NCI-H2227 (cell line): ENCODE data around the gene SPATA9.
"Not testable (repeated sequence)": the region's sequence is repeated elsewhere in the genome, so short reads cannot be mapped to it uniquely, and the experiment has no call there.

ENCODE experiments used
- DNase-seq: peaks from one replicate; lab custom pipeline; 2025; ENCODE audit not compliant: unreplicated experiment; lab: John Stamatoyannopoulos, UW

SPATA9 gene

GRCh38 chr5:95646569-95647431 is 36.0 kb downstream of the SPATA9 start, which contains the start of gene RFESD:
TSS of gene RFESD (plus strand) at chr5:95646777. CDS start at chr5:95652272, 5,495 bp downstream.
- DNase-seq = peak; percentile 97

DNA sequence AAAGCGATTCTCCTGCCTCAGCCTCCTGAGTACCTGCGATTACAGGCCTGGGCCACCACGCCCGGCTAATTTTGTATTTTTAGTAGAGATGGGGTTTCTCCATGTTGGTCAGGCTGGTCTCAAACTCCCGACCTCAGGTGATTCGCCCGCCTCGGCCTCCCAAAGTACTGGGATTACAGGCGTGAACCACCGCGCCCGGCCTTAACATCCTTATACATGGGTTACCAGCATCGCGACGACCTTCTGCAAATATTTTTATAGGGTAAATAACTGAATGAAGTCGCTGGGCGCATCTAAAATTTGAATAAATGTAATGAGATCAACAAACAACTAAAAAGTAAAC is 36.6 kb downstream of the SPATA9 start:
- DNase-seq = not testable (repeated sequence)

DNA sequence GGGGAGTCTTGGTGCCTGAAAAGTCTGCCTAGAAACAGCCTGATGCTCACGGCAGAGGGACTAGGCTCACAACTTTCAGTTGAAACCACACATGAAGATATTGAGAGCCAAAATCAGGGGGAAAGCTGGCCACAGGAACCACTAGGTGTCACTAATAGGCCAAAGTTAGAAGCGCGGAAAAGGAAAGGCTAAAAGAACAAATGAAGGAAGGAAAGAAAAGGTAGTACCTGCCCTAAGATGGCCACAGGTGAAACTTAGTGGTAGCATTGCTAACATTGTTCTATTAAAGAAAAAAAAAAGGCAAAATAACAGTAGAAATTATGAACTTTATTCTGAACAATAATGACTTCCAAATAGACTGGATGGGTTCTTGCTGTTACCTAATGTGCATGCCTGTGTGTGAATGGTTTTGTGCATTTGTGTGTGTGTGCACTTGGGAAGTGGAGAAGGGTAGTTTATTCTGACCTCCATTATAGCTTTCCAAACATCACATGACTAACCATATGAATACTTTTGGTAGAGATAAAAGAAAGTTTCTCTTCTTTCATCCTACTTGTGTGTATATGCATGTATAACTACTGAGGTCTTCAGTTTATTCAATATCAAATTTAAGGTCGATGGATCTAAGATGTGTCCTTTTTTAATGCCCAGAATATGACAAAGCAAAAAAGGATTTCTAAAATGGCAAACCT is 38.3 kb downstream of the SPATA9 start:
- DNase-seq = peak; percentile 36

- no peak for DNase-seq
Measured at GRCh38 chr5:95643152-95643551, 39.6 kb downstream of the SPATA9 start.

GRCh38 chr5:95641741-95642220 is 41.0 kb downstream of the SPATA9 start:
- DNase-seq = no peak

DNA sequence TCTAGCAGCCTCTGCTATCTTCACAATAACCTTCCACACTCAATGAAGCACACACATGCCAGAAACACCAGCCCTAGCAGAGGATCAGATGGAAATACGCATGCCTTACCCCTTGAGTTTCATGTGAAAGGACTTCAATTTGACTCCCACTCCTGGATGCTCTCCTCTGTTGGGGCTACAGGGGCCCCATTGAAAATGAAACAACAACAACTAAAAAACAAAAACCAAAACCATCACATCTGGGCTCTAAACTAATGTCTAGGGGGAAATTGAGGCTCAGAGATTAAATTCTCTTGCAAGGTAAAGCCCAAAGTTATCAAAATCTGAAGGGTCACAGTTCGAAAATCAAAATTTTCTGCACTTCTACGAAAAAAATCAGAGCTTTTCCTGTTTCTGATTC is 44.2 kb downstream of the SPATA9 start:
- DNase-seq = no peak

- DNase-seq = no peak
Measured at GRCh38 chr5:95634081-95634480, 48.7 kb downstream of the SPATA9 start.

- no peak for DNase-seq
Measured at GRCh38 chr5:95633671-95634070, 49.1 kb downstream of the SPATA9 start.

DNA sequence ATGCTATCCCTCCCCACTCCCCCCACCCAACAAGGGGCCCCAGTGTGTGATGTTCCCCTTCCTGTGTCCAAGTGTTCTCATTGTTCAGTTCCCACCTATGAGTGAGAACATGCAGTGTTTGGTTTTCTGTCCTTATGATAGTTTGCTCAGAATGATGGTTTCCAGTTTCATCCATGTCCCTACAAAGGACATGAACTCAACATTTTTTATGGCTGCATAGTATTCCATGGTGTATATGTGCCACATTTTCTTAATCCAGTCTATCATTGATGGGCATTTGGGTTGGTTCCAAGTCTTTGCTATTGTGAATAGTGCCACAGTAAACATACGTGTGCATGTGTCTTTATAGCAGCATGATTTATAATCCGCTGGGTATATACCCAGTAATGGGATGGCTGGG is 49.8 kb downstream of the SPATA9 start:
- DNase-seq = not testable (repeated sequence)

- no peak for DNase-seq
Measured at GRCh38 chr5:95631991-95632675, 50.7 kb downstream of the SPATA9 start.

DNA sequence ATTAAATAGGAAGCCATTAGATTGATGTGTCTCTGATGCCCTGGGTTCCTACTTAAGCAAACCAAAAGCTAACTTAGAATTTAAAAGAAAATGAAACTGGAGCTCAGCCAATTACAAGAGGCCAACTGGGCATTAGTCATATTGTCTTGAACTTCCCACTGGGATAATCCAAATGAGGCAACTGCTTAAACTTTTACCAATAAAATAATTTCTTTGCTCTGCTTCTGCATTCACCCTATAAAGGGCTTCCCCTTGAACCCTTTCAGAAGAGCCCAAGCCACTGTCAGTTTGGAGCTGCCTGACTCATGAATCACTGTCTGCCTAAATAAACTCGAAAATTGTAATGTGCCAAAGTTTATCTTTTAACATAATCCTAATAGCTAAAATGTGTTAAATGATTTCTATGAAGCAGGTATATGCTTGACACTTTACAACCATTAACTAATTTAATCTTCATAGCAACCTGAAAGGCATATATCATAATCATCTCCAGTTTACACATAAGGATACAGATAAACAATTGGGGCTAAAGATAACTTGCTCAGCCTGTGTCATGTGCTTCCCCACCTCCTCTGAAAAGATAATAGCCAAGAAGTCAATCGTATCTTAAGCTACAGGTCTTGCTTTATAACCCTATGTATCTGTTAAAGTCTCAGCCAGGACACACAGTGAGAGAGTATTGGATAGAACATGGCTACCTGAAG is 51.4 kb downstream of the SPATA9 start:
- DNase-seq = no peak

- no peak for DNase-seq
Measured at GRCh38 chr5:95630394-95630917, 52.3 kb downstream of the SPATA9 start.

- no peak for DNase-seq
Measured at GRCh38 chr5:95628933-95629332, 53.9 kb downstream of the SPATA9 start.

GRCh38 chr5:95627971-95628810 is 54.6 kb downstream of the SPATA9 start:
- DNase-seq = no peak

DNA sequence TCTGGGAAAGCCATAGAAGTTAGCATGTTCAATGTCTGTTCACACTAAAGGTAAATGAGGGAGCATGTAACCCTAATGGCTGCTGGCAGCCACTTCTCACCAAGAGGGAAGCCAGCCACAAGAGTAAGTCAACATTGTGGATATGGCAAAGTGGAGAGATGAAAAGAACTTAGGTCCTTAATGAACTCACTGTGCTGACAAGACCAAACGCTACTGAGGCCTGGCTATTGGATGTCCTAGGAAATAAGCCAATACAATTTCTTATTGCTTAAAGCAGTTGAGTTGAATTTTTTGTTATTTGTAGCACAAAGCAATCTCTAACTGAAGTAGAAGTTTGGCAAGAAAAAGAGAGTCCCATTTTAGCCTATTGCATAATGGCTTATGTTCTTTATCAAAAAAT is 56.1 kb downstream of the SPATA9 start:
- DNase-seq = no peak

GRCh38 chr5:95624368-95624767 is 58.4 kb downstream of the SPATA9 start:
- DNase-seq = no peak

- DNase-seq = no peak
Measured at GRCh38 chr5:95623706-95624105, 59.1 kb downstream of the SPATA9 start.

DNA sequence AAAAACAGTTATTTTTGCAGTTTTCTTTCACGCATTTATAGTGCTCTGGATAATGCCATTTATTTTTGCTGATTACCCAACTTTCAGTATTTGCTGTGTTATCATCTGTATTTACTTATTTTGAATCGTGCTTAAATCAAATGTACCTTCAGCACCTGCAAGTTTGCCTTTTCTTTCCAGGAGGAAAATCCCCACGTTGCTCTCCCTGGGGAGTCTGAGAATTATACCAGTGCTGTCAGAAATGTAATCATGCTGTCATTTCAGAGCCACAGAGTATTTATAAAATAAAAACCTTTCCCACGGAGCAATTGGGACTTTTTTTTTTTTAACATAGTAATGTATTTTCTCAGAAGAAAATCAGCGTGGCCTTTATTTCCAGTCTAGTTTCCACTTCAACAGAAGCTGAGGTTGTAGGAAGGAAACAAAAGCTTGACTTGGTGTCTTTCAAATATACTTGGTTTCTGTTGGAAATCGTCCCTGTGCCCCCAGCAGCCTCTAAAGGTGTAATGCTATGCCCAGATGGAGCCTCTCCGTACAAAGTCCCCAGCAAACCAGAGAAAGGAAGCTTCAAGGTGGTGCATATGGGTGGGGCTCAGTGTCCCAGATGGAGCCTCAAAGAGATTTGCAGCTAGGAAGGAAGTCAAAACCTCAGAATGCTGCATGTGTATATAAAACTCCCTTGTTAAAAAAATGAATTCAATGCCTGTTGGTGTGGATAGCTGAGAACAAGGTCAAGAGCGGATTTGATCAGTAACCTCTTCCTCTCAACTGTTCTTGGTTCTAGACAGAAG is 60.8 kb downstream of the SPATA9 start:
- no peak for DNase-seq
